HG03442 (cell line): Measurements from ENCODE around the gene ANTXR1.
"Not testable (repeated sequence)": the region's sequence is repeated elsewhere in the genome, so short reads cannot be mapped to it uniquely, and the experiment has no call there.

Source experiments
- ATAC-seq: cut with Tn5 transposase; IDR thresholded peaks from one replicate; pipeline ENCODE4 v1.9.1; 2021; ENCODE audit warnings: mild to moderate bottlenecking, moderate library complexity; ENCODE audit not compliant: unreplicated experiment

Gene ANTXR1

GRCh38 chr2:69223759-69224511 lies 211.0 kb downstream of the ANTXR1 start:
- no peak for ATAC-seq

- no peak for ATAC-seq
These were observed 211.5 kb downstream of the ANTXR1 start for GRCh38 chr2:69224512-69224837.

- no peak for ATAC-seq
These were observed 213.0 kb downstream of the ANTXR1 start for GRCh38 chr2:69225933-69226332.

GRCh38 chr2:69226903-69227302 lies 213.9 kb downstream of the ANTXR1 start:
- no peak for ATAC-seq

- ATAC-seq: no peak
These were observed 214.7 kb downstream of the ANTXR1 start for GRCh38 chr2:69227716-69228115.

GRCh38 chr2:69230946-69231345 lies 218.0 kb downstream of the ANTXR1 start:
- ATAC-seq: not testable (repeated sequence)

- ATAC-seq: no peak
These were observed 218.8 kb downstream of the ANTXR1 start for GRCh38 chr2:69231612-69232277.

GRCh38 chr2:69235835-69236234 lies 222.9 kb downstream of the ANTXR1 start:
- not testable (repeated sequence) for ATAC-seq

- no peak for ATAC-seq
These were observed 224.2 kb downstream of the ANTXR1 start for GRCh38 chr2:69237070-69237670.

GRCh38 chr2:69238449-69239031 lies 225.6 kb downstream of the ANTXR1 start:
- ATAC-seq: no peak

GRCh38 chr2:69241093-69241492 lies 228.1 kb downstream of the ANTXR1 start:
- no peak for ATAC-seq

- no peak for ATAC-seq
These were observed 228.9 kb downstream of the ANTXR1 start for GRCh38 chr2:69241664-69242514.

GRCh38 chr2:69242651-69243051 lies 229.7 kb downstream of the ANTXR1 start:
- ATAC-seq: no peak

GRCh38 chr2:69243652-69244051 lies 230.7 kb downstream of the ANTXR1 start:
- no peak for ATAC-seq

- no peak for ATAC-seq
These were observed 231.9 kb downstream of the ANTXR1 start for GRCh38 chr2:69244882-69245281.

GRCh38 chr2:69247583-69247982 lies 234.6 kb downstream of the ANTXR1 start:
- no peak for ATAC-seq

- ATAC-seq: no peak
These were observed 235.3 kb downstream of the ANTXR1 start for GRCh38 chr2:69248232-69248631.

- no peak for ATAC-seq
These were observed 238.0 kb downstream of the ANTXR1 start for GRCh38 chr2:69250981-69251380.

- ATAC-seq: no peak
These were observed 239.0 kb downstream of the ANTXR1 start for GRCh38 chr2:69251943-69252342.

GRCh38 chr2:69253112-69253511 lies 240.1 kb downstream of the ANTXR1 start:
- ATAC-seq: no peak
